ENCODE results near the gene HILPDA.

The HILPDA gene

GRCh38 chr7:128431754-128432153 is 23.9 kb upstream of the HILPDA start:
- TF ChIP-seq CTCF (IDR thresholded peaks at IDR 0.05; ENCODE audit: low read depth, low read length), result no peak
- H3K4me3 ChIP-seq (ENCODE audit: low read depth, low read length), result no peak overlapping the region

GRCh38 chr7:128434413-128435326 is 21.0 kb upstream of the HILPDA start:
- TF ChIP-seq CTCF (IDR thresholded peaks at IDR 0.05; ENCODE audit: low read depth, low read length), result no peak

GRCh38 chr7:128435327-128435686 is 20.4 kb upstream of the HILPDA start:
- no peak for TF ChIP-seq CTCF (IDR thresholded peaks at IDR 0.05; ENCODE audit: low read depth, low read length)
- H3K4me3 ChIP-seq (ENCODE audit: low read depth, low read length), result no peak overlapping the region

More at GRCh38 chr7:128434413-128435326, 21.0 kb upstream of the HILPDA start:
- no peak overlapping the region for H3K4me3 ChIP-seq (ENCODE audit: low read depth, low read length)

GRCh38 chr7:128437426-128438332 is 18.0 kb upstream of the HILPDA start:
- no peak for TF ChIP-seq CTCF (IDR thresholded peaks at IDR 0.05; ENCODE audit: low read depth, low read length)
- H3K4me3 ChIP-seq (ENCODE audit: low read depth, low read length), result no peak overlapping the region

GRCh38 chr7:128442356-128442755 is 13.3 kb upstream of the HILPDA start:
- TF ChIP-seq CTCF (IDR thresholded peaks at IDR 0.05; ENCODE audit: low read depth, low read length), result no peak
- H3K4me3 ChIP-seq (ENCODE audit: low read depth, low read length), result no peak overlapping the region

GRCh38 chr7:128443831-128444600 is 11.7 kb upstream of the HILPDA start:
- TF ChIP-seq CTCF (IDR thresholded peaks at IDR 0.05; ENCODE audit: low read depth, low read length), result no peak
- no peak overlapping the region for H3K4me3 ChIP-seq (ENCODE audit: low read depth, low read length)
